Lung (tissue), 12 donors: ENCODE data around the gene RNGTT. TPM values are rescaled to one million over a fixed set of nuclear protein-coding genes. Genes with fewer than 3 reads are reported as not detected.

Source experiments
- ATAC-seq: fragments of 200-7000 bp; cut with Tn5 transposase; one replicate; pipeline ENCODE4 v1.9.1; 2020; ENCODE audit warnings: moderate number of reproducible peaks; ENCODE audit not compliant: insufficient read depth, low FRiP score
- DNase-seq, 3 donors: peaks; one replicate each; pipeline ENCODE4 v3.0.0-alpha.2; 2013 to 2017
- H3K27ac ChIP-seq, 2 donors: one replicate each; pipeline ENCODE4 v1.5.1; 2013; ENCODE audit warnings: mild to moderate bottlenecking in 2 of 2, moderate library complexity in 2 of 2, control low read depth in 1 of 2, inconsistent platforms in 1 of 2, low read depth in 1 of 2, low read length in 1 of 2
- H3K27me3 ChIP-seq, 3 donors: one replicate each; pipeline ENCODE4 v1.5.1; 2013; ENCODE audit warnings: low read length in 2 of 3; ENCODE audit not compliant: control insufficient read depth in 3 of 3, insufficient read depth in 3 of 3
- H3K36me3 ChIP-seq, 4 donors: one replicate each; pipeline ENCODE4 v1.5.1; 2013; ENCODE audit warnings: low read length in 4 of 4, mild to moderate bottlenecking in 1 of 4, moderate library complexity in 1 of 4; ENCODE audit not compliant: control insufficient read depth in 4 of 4, insufficient read depth in 4 of 4
- H3K4me1 ChIP-seq, 5 donors: one replicate each; pipeline ENCODE4 v1.5.1; 2013; ENCODE audit warnings: low read length in 5 of 5, mild to moderate bottlenecking in 2 of 5, moderate library complexity in 1 of 5; ENCODE audit not compliant: control insufficient read depth in 5 of 5, insufficient read depth in 5 of 5
- H3K4me3 ChIP-seq: one replicate; pipeline ENCODE4 v1.5.1; 2013; ENCODE audit warnings: mild to moderate bottlenecking, control low read depth, moderate library complexity
- H3K9ac ChIP-seq, 2 donors: one replicate each; pipeline ENCODE4 v1.5.1; 2013; ENCODE audit warnings: low read length in 2 of 2, control low read depth in 1 of 2; ENCODE audit not compliant: insufficient read depth in 1 of 2
- H3K9me3 ChIP-seq, 4 donors: one replicate each; pipeline ENCODE4 v1.5.1; 2013; ENCODE audit warnings: low read length in 3 of 4, mild to moderate bottlenecking in 1 of 4, moderate library complexity in 1 of 4; ENCODE audit not compliant: control insufficient read depth in 4 of 4, insufficient read depth in 3 of 4
- CTCF ChIP-seq: IDR thresholded peaks from 2 replicates; pipeline ENCODE4 v1.5.1; 2012; ENCODE audit warnings: mild to moderate bottlenecking; ENCODE audit errors: control extremely low read depth, extremely low read depth
- WGBS, 2 donors: extraction: QIAGEN DNeasy Blood & Tissue Kit; methylation state at CpG; one replicate each; pipeline ENCODE4 v1.1.7; 2013; 5-methylcytosine and 5-hydroxymethylcytosine counted together
- polyA plus RNA-seq, 2 donors: library from polyadenylated mRNA; stranded (reverse); fragments of 200-250 nt; gene quantifications; one replicate each; pipeline ENCODE4 v1.2.1, GENCODE V29; 2013
- total RNA-seq, 2 donors: library from RNA; depleted of rRNA in 1 of 2; stranded (reverse); fragments of >200 nt in 1 of 2; gene quantifications; one replicate each; pipeline ENCODE4 v1.2.1, GENCODE V29; 2014 to 2021
- donor health status: control.
- donor health status: control.
- donor health status: Bipolar disorder and iron deficiency.
- donor health status: healthy.
- donor health status: DM: yes; HTN: yes; CAD: no.

RNGTT gene
- total and polyA plus RNA-seq, 4 donors = 3.0 to 25.0 (median 9.2) TPM

- peaks cover 0 to 1% (median 0%) of the 10 kb centered on the region in 5 donors for H3K4me1 ChIP-seq
- no peak for ATAC-seq
- no peak for TF ChIP-seq CTCF
- H3K36me3 ChIP-seq = peaks cover 0 to 4% (median 0%) of the 10 kb centered on the region in 4 donors
- H3K9ac ChIP-seq = no peak overlapping the region
- WGBS, 2 donors = 88 to 92% methylated on average over 5 of the region's 5 CpGs
- H3K27ac ChIP-seq = no peak overlapping the region
- no peak overlapping the region for H3K4me3 ChIP-seq
- no peaks in the 10 kb centered on the region for H3K27me3 ChIP-seq
- no peaks in the 10 kb centered on the region for H3K9me3 ChIP-seq
- DNase-seq = no peak
These were observed 150.4 kb downstream of the RNGTT start for GRCh38 chr6:88813045-88813444.

GRCh38 chr6:88810701-88811100 is 152.7 kb downstream of the RNGTT start:
- no peak for ATAC-seq
- WGBS, 2 donors = 76 to 91% methylated on average over 1 of the region's 1 CpG
- TF ChIP-seq CTCF = no peak
- H3K4me3 ChIP-seq = no peak overlapping the region
- DNase-seq = no peak
- no peak overlapping the region for H3K9ac ChIP-seq
- peaks cover 0 to 4% (median 3%) of the 10 kb centered on the region in 4 donors for H3K9me3 ChIP-seq
- peaks cover 0 to 1% (median 0%) of the 10 kb centered on the region in 5 donors for H3K4me1 ChIP-seq
- peaks cover 0 to 8% (median 0%) of the 10 kb centered on the region in 4 donors for H3K36me3 ChIP-seq
- H3K27me3 ChIP-seq = no peaks in the 10 kb centered on the region
- no peak overlapping the region for H3K27ac ChIP-seq

- no peaks in the 10 kb centered on the region for H3K4me1 ChIP-seq
These were observed 153.3 kb downstream of the RNGTT start for GRCh38 chr6:88810089-88810488.

More at GRCh38 chr6:88810089-88810488, 153.3 kb downstream of the RNGTT start:
- DNase-seq (no peak), ATAC-seq (no peak)
- Histone ChIP-seq H3K27me3 (no peaks in the 10 kb centered on the region), H3K9ac (no peak overlapping the region), H3K27ac (no peak overlapping the region), H3K4me3 (no peak overlapping the region), H3K9me3 (peaks cover 0 to 4% (median 3%) of the 10 kb centered on the region in 4 donors), H3K36me3 (peaks cover 0 to 5% (median 0%) of the 10 kb centered on the region in 4 donors)
- 88 to 92% methylated on average over 5 of the region's 5 CpGs for WGBS, 2 donors
- no peak for TF ChIP-seq CTCF
